MM.1S (cell line): ENCODE measurements around the gene ZNF827.

Experiments used
- CTCF ChIP-seq: fragments of 300-600 bp; sonication (generic); IDR thresholded peaks from 2 replicates; pipeline ENCODE4 v1.5.1; 2016; ENCODE audit warnings: antibody characterized with exemption, low read length, mixed read lengths
- EZH2 ChIP-seq: fragments of 300-600 bp; sonication (generic); optimal IDR thresholded peaks from 2 replicates; pipeline ENCODE3; 2017; ENCODE audit warnings: low read depth, mild to moderate bottlenecking, antibody characterized with exemption, low read length, mixed read lengths

GRCh38 chr4:145732001-145732815, 206.4 kb downstream of the ZNF827 start:
- TF ChIP-seq CTCF (no peak), EZH2 (no peak)
